IPS-NIHi7 (cell line): ENCODE measurements around the gene ATP8A2.

Experiments
- DNase-seq: peaks from one replicate; pipeline ENCODE4 v3.0.0; 2012; ENCODE audit warnings: mixed read lengths; ENCODE audit errors: extremely low spot score

Gene ATP8A2

DNA sequence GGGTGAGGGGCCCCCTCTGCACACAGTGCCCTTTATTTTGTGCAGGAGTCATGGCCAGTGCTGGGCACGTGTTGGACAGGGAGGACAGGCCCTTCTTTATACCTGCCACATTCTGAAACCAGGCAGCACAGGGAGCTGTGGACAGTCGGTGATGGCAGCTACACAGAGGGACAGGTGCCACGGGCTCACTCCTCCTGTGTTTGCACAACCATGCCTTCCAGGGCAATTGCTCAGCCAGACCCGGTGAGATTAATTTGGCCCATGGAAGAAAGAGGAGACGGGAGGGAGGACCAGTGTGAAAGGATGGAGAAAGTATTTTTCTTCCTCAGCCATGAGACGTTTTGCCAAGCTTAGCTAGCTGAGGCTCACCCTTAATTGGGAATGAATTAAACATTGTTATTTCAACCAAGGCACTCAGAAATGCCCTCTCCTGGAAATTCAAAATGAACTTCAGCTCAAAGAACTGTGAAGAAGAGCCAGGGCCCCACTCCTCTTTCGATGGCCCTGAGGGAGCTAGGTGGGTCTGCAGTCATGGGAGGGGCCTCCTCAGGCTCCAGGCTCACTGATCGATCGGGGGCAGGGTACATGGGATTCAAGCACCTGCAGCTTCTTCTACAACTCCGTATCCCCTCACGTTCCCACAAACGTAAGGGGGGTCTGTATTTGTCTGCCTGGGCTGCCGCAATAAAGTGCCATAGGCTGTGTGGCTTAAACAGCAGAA, 638.9 kb downstream of the ATP8A2 start:
- no peak for DNase-seq

DNA sequence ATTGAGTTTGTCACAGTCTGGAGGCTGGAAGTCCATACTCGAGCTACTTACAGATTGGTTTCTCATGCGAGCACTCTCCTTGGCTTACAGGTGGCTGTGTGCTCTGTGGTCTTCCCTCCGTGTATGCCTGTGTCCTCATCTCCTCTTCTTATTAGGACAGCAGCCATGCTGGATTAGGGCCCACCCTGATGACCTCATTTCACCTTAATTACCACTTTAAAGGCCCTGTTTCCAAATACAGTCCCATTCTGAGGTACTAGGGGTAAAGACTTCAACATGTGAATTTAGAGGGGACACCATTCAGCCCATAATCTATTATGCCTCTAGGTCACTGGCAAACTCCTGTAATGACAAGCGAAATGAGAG, 639.4 kb downstream of the ATP8A2 start:
- no peak for DNase-seq

GRCh38 chr13:26011996-26012821, 640.4 kb downstream of the ATP8A2 start:
- peak; percentile 11 for DNase-seq

DNA sequence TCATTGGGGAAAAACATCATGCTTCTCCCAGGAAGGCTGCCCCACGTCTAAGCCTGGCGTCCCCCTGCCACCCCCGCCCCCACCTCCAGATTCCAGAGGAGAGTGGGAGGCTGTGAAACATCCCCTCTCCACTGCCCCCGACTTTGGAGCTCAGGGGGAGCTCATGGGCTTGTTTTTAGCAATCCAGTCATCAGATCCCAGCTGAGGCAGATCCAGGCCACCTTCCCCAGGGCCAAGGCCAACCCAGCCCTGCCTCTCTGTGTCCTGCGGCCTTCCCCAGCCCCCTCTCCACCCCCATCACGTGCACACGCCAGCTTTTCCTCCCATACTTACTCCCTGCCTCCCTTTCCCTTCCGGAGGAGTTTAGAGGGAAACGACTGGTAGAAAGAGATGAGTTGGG, 641.2 kb downstream of the ATP8A2 start:
- peak; percentile 8 for DNase-seq

GRCh38 chr13:26015271-26016125, 643.7 kb downstream of the ATP8A2 start:
- no peak for DNase-seq

DNA sequence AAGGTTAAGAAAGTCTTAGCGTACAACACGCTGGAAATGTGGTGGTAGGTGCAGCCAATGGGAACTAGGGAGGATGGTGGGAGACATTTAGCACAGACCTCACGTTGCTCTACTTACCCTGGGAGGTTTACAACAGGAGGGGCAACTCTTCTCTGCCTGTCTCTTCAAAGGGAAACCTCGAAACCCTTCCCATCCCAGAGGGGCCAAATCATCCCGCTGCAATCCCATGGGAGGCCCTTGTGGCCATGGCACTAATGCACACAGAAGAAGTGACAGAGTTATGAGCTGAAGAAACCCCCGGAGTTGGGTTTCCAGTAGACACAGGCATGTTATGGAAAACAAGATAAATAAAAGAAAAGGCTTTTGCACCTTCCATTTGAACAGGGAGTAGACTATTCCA, 644.4 kb downstream of the ATP8A2 start:
- no peak for DNase-seq

- peak; percentile 5 for DNase-seq
Observed at GRCh38 chr13:26017196-26017921, 645.6 kb downstream of the ATP8A2 start.

DNA sequence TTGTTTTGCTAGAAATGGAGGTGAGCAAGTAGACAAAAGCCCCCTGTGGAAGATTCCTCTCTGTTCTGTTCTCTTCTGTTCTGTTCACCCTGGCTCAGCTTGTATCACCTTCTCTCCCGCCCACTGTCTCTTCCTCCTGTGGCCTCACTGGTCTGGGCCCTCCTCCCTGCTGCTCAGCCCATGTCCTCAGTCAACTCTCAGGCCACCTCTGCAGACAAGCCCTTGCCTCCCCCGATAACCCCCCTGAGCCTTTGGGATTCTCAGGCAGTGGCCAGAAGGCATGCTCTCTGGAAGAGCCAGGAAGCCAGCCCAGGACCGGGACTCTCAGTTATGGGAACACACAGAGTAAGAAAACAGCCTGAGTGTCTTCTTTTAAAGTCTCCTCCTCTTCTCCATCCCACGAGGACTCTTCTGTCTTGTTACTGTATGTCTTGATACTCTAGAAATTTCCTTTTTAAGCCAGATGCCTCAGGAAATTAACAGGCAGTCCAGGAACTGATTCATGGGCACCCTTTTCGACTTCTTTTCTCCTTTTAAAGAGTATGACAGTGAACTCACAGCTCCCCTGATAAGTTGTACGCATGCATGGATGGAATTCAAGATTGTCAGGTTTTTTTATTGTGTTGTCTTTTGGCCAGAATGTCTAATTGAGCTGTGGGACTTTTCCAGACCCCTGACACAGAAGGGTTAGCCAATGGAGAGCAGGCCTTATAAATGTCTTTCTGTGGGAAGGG, 646.3 kb downstream of the ATP8A2 start:
- no peak for DNase-seq

DNA sequence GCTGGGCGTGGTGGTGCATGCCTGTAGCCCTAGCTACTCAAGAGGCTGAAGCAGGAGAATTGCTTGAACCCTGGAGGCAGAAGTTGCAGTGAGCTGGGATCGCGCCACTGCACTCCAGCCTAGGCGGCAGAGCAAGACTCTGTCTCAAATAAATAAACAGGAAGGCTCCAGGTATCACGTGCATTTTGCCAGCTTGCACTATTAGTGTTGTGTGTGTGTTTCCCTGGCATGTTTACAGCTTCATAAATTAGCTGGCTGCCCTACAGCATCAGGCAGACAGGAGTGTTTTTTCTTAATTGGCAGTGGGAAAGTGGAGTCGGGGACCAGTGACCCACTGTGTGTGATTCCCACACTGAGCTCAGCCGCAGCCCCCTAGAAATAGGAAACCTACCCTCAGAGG, 647.5 kb downstream of the ATP8A2 start:
- no peak for DNase-seq

DNA sequence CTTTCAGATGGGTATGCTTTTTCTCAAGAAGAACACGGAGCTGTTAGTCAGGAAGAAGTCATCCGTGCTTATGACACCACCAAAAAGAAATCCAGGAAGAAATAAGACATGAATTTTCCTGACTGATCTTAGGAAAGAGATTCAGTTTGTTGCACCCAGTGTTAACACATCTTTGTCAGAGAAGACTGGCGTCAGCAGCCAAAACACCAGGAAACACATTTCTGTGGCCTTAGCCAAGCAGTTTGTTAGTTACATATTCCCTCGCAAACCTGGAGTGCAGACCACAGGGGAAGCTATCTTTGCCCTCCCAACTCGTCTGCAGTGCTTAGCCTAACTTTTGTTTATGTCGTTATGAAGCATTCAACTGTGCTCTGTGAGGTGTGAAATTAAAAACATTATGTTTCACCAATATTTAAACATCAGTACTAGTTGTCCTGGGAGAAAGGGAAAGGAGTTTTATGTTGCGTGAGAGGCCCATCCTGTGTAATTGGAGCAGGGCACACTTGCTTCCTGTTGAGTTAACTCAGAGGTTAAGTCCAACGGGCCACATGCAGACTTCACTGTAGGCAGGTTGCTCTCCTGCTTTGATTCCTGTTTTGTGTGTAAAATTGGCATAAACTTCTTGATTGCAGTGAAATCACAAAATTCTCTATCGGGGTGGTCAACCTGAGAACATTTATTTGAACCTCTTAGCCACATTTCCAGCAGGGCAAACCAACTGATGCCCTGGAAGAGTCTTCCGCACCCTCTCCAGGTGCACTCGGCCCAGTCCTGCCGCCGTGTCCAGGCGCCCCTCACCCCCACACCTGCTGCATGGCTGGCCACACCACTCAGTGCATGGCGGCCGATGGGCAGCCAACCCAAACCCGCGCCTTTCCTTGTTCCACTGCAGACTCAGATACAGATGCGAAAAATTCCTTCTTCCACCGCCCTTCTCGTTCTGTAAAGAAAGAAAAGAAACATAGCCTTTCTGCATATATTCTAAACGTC, 648.4 kb downstream of the ATP8A2 start:
- peak; percentile 6 for DNase-seq

- no peak for DNase-seq
Observed at GRCh38 chr13:26020891-26021290, 649.1 kb downstream of the ATP8A2 start.

DNA sequence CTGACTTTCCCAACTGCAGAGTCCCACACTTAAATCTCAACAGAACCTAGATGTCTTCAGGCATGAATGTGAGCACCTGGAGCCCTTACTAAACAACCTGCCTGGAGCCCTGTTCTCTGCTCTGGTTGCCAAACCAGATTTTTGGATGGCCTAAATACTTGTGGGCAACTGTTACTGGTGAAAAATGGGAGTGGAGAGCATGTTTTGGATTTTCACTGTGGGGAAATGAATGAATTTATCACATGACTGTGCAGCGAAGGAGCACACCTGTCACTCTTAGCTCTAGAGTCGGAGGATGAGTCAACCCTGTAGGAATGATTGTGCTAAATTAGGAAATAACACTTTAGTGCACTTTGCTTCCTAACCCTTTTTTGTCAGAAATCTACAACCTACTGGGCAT, 649.7 kb downstream of the ATP8A2 start:
- DNase-seq = no peak

- no peak for DNase-seq
Observed at GRCh38 chr13:26021956-26022355, 650.2 kb downstream of the ATP8A2 start.

- no peak for DNase-seq
Observed at GRCh38 chr13:26022538-26023292, 650.9 kb downstream of the ATP8A2 start.

DNA sequence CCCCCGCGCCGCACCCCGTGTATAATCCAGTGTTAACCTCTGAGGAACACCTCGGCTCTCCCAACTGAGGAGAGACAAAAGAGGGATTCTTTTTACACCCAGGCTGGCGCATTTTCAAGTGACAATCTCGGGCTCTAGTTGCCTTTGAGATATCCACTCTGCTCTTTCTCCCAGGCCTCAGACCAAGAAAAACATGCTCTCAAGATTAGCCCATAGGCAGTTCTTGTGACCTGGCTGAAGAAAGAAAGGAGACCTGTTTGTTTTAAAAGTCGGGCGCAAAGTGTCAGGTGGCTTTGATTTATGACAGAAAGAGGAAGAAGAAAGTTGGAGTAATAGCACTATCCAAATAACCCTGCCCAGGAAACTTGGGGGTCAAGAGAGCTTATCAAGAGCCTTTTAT, 652.8 kb downstream of the ATP8A2 start:
- no peak for DNase-seq

DNA sequence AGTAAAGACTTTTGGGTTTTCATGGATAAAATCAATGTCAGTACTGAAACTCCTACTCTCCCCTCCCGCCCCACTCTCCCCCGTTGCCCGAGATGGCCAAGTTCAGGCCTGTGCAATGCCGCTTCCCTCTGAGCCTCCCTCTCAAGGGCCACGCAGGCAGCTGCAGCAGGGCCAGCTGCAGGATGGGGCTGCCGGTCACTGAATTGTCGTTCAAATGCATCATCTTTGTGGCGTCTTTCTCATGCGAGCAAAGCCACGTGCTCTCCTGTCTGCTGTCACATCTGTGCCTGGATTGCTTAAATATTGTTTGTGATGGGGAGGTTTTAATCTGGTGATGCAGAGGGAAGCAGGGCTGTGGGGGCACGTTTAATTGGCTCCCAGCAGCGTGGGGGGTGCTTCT, 653.4 kb downstream of the ATP8A2 start:
- DNase-seq = no peak

GRCh38 chr13:26025771-26026170, 654.0 kb downstream of the ATP8A2 start:
- no peak for DNase-seq

DNA sequence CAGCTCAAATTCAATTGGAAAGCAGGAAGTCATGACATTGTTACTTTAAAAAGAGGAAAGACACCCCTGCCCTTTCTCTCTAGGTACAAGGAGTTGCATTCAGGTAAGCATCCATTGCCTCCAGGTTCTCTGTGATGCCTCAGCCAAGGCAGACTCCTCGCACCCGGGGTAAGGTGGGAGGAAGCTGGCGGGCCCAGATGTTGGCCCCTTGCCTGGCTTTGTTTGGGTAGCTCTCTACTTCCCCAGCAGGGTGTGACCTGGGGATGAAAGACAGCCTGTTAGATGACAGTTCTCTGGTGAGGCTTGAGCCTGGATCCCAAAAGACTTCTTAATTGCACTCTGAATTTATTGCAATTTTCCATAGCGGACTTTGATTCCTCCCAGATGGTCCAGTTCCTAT, 654.4 kb downstream of the ATP8A2 start:
- DNase-seq = no peak

DNA sequence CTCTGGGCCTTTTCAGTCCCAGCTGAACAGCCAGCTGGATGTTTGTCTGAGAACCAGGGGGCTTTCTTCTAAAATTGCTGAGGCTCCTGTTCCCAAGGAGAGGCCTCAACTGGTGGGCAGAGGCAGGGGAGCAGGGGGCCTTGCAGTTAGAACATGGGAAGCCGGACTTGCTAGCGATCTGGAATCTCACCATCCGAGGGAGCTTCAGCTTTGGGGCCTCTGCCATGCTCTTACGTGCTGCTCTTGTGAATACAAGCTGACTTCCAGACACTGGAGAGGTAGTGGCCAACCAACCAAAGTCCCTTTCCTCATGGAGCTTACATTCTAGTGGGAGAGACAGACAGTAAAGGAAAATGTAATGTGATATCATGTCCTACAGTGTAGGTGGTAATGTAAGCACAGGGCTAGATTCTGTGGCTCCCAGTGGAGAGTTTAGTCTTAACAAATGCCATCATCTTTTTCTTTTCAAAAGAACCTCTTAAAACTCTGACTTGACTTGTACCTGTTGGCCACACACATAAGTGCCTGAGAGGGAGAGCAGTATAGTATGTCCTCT, 657.9 kb downstream of the ATP8A2 start:
- DNase-seq = no peak
